Measurements from ENCODE around the gene NFAM1. TPM values are rescaled to one million over a fixed set of nuclear protein-coding genes. Genes with fewer than 3 reads are reported as not detected.
A peak's percentile ranks its signal among the peaks of the same experiment; 100 is the strongest.

NFAM1 gene
- total RNA-seq, 6 experiments from 2014 or later: 2.1 to 6.6 (median 2.4) TPM

- Histone ChIP-seq H3K9me3 (no peaks in the 10 kb centered on the region), H3K4me3 (no peak overlapping the region), H3K27ac (no peak overlapping the region), H3K36me3 (no peaks in the 10 kb centered on the region), H3K27me3 (no peaks in the 10 kb centered on the region), H3K4me1 (no peaks in the 10 kb centered on the region)
- intact Hi-C loops (cut with DNase I): no loop called here
- TF ChIP-seq, protein P1, sequence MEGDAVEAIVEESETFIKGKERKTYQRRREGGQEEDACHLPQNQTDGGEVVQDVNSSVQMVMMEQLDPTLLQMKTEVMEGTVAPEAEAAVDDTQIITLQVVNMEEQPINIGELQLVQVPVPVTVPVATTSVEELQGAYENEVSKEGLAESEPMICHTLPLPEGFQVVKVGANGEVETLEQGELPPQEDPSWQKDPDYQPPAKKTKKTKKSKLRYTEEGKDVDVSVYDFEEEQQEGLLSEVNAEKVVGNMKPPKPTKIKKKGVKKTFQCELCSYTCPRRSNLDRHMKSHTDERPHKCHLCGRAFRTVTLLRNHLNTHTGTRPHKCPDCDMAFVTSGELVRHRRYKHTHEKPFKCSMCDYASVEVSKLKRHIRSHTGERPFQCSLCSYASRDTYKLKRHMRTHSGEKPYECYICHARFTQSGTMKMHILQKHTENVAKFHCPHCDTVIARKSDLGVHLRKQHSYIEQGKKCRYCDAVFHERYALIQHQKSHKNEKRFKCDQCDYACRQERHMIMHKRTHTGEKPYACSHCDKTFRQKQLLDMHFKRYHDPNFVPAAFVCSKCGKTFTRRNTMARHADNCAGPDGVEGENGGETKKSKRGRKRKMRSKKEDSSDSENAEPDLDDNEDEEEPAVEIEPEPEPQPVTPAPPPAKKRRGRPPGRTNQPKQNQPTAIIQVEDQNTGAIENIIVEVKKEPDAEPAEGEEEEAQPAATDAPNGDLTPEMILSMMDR (IDR thresholded peaks at IDR 0.05): no peak
- no peak for TF ChIP-seq POLR2A (IDR thresholded peaks at IDR 0.05)
- no peak for DNase-seq
- ATAC-seq: no peak
- WGBS (ENCODE audit: insufficient coverage, low coverage, low lambda C conversion rate, missing lambda C conversion rate): 50% methylated on average over 3 of the region's 3 CpGs
Observed at GRCh38 chr22:42461511-42461910, 29.3 kb upstream of the NFAM1 start.

- no peak for ATAC-seq
- no peak for DNase-seq
- WGBS (ENCODE audit: insufficient coverage, low coverage, low lambda C conversion rate, missing lambda C conversion rate): 24% methylated on average over 21 of the region's 21 CpGs
Observed at GRCh38 chr22:42459287-42460063, 27.3 kb upstream of the NFAM1 start.

GRCh38 chr22:42452916-42453315 lies 20.7 kb upstream of the NFAM1 start:
- ATAC-seq: no peak
- intact Hi-C loops (cut with DNase I): no loop called here
- H3K27ac ChIP-seq: no peak overlapping the region
- no peaks in the 10 kb centered on the region for H3K9me3 ChIP-seq
- no peak for DNase-seq
- H3K4me1 ChIP-seq: no peaks in the 10 kb centered on the region
- H3K27me3 ChIP-seq: no peaks in the 10 kb centered on the region
- H3K36me3 ChIP-seq: no peaks in the 10 kb centered on the region
- no peak for TF ChIP-seq POLR2A (IDR thresholded peaks at IDR 0.05)
- TF ChIP-seq, protein P1 (IDR thresholded peaks at IDR 0.05): no peak
- no peak overlapping the region for H3K4me3 ChIP-seq
- 55% methylated on average over 4 of the region's 6 CpGs for WGBS (ENCODE audit: insufficient coverage, low coverage, low lambda C conversion rate, missing lambda C conversion rate)

More at GRCh38 chr22:42459287-42460063, 27.3 kb upstream of the NFAM1 start:
- no peak overlapping the region for H3K27ac ChIP-seq
- H3K4me1 ChIP-seq: no peaks in the 10 kb centered on the region
- intact Hi-C loops (cut with DNase I): no loop called here
- no peaks in the 10 kb centered on the region for H3K36me3 ChIP-seq
- no peaks in the 10 kb centered on the region for H3K9me3 ChIP-seq
- H3K4me3 ChIP-seq: no peak overlapping the region
- no peak for TF ChIP-seq POLR2A (IDR thresholded peaks at IDR 0.05)
- TF ChIP-seq, protein P1 (IDR thresholded peaks at IDR 0.05): no peak
- no peaks in the 10 kb centered on the region for H3K27me3 ChIP-seq

GRCh38 chr22:42452456-42452855 lies 20.3 kb upstream of the NFAM1 start:
- ATAC-seq (peak in 1 of 4 donors; percentile 18), DNase-seq (no peak)
- TF ChIP-seq, protein P1 (IDR thresholded peaks at IDR 0.05): no peak
- TF ChIP-seq POLR2A (IDR thresholded peaks at IDR 0.05): no peak
- WGBS (ENCODE audit: insufficient coverage, low coverage, low lambda C conversion rate, missing lambda C conversion rate): no CpG with 5 or more reads among the region's 11 CpGs
- Histone ChIP-seq H3K4me3 (no peak overlapping the region), H3K36me3 (no peaks in the 10 kb centered on the region), H3K27me3 (no peaks in the 10 kb centered on the region), H3K9me3 (no peaks in the 10 kb centered on the region), H3K27ac (no peak overlapping the region), H3K4me1 (no peaks in the 10 kb centered on the region)
- intact Hi-C loops (cut with DNase I): no loop called here

Measured in right lobe of liver (tissue), 6 donors.